ENCODE data around the gene MAPK11.

DNA sequence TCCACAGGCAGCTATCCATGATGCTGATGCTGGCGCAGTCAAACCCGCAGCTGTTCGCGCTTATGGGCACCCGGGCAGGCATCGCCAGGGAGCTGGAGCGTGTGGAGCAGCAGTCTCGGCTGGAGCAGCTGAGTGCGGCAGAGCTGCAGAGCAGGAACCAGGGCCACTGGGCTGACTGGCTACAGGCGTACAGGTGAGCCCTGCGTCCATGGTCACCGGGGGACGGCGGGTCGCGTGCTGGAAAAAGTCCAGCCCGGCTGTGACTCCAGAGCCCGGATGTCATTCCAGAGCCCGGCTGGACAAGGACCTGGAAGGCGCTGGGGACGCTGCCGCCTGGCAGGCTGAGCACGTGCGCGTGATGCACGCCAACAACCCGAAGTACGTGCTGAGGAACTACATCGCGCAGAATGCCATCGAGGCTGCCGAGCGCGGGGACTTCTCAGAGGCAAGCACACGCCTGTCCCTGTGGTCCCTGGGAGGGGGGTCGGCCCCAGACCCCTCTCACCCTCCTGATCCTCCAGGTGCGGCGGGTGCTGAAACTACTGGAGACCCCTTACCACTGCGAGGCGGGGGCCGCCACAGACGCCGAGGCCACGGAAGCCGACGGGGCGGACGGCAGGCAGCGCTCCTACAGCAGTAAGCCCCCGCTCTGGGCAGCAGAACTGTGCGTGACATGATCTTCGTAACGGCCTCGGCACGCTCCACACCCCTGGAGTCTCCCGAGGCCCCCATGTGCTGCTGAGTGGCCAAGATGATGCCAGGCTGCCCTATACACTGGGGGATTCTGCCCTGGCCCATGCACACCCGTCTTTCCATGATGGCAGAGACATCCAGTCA, 53.3 kb downstream of the MAPK11 start:
- TF ChIP-seq, protein P1, sequence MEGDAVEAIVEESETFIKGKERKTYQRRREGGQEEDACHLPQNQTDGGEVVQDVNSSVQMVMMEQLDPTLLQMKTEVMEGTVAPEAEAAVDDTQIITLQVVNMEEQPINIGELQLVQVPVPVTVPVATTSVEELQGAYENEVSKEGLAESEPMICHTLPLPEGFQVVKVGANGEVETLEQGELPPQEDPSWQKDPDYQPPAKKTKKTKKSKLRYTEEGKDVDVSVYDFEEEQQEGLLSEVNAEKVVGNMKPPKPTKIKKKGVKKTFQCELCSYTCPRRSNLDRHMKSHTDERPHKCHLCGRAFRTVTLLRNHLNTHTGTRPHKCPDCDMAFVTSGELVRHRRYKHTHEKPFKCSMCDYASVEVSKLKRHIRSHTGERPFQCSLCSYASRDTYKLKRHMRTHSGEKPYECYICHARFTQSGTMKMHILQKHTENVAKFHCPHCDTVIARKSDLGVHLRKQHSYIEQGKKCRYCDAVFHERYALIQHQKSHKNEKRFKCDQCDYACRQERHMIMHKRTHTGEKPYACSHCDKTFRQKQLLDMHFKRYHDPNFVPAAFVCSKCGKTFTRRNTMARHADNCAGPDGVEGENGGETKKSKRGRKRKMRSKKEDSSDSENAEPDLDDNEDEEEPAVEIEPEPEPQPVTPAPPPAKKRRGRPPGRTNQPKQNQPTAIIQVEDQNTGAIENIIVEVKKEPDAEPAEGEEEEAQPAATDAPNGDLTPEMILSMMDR (IDR thresholded peaks at IDR 0.05) = no peak
- no peak for TF ChIP-seq POLR2A (IDR thresholded peaks at IDR 0.05)

Data from right lobe of liver (tissue), 4 donors.